ENCODE measurements around the gene ASB16. TPM values are rescaled to one million over a fixed set of nuclear protein-coding genes. Genes with fewer than 3 reads are reported as not detected.

The ASB16 gene
- total and polyA plus RNA-seq, 10 of the 15 experiments (the other 5 are each of a cell fraction or from before 2014, with no cell fraction given): 0.07 to 1.1 (median 0.44) TPM; not detected in 5

DNA sequence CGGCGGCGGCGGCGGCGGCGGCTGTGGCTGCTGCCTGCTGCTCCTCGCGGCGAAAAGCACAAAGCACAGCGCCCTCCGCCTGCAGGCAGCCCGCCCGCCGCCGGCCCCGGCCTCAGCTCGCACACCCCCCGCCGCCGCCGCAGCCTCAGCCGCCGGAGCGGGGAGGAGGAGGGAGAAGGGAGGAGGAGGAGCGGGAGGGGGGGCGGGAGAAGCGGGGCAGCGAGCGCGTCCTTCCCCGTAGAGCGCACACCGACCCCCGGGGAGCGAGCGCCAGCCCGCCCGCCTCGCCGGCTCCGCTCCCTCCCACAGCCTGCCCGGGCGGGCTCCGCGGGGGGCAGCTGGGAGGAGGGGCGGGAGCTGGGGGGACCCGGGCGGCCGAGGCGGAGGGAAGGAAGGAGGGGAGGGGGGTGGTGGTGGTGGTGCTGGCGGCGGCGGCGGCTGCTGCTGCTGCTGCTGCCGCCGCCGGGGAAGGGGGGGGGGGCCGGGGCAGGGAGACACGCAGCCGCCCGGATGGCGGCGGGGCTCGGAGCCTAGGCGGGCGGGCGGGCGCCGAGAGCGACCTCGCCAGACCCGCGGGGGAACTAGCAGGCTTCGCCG, 49.2 kb downstream of the ASB16 start, which contains the start of gene UBTF:
Gene UBTF (minus strand): TSS at position 60 of the 597 bp plus-strand sequence. CDS start 1,446 bp downstream, outside the sequence.
- ATAC-seq (peak; percentile 8), DNase-seq (ENCODE audit: low read depth, low spot score) (no peak), FAIRE-seq (no peak)
- peaks cover 20% of the 10 kb centered on the region for H3K4me1 ChIP-seq (ENCODE audit: control insufficient read depth, insufficient read depth, low read length)
- ChIA-PET CTCF (interaction anchor here (0.7 to 2.9 kb wide), 6 partner anchors 10 to 126 kb away, joined by 3 to 19 read pairs (median 9); no protein-coding TSS in a partner anchor), POLR2A (interaction anchor here (0.6 to 1.3 kb wide), 5 partner anchors 10 to 812 kb away, joined by 3 to 6 read pairs (median 3); partner anchors contain the start of gene GRN), SMC1A (ENCODE audit: uncharacterized antibody, unreplicated experiment) (no interaction called here), RAD21 (ENCODE audit: unreplicated experiment) (interaction anchor here (0.6 to 2.8 kb wide), 7 partner anchors 10 to 489 kb away, joined by 3 to 16 read pairs (median 5); partner anchors contain the start of gene DBF4B)
- BruUV-seq (replicated peaks): no TSS peak
- in situ Hi-C loops (cut with MboI) (loop anchor here (25.0 kb wide), 1 partner anchor 293 kb away; the partner anchor contains the start of gene GPATCH8), intact Hi-C loops (cut with micrococcal nuclease; ENCODE audit: unreplicated experiment) (loop anchor here (2.0 to 10.0 kb wide), 3 partner anchors 25 to 285 kb away; partner anchors contain the start of gene GPATCH8)
- WGBS (ENCODE audit: insufficient coverage, insufficient replicate concordance, low lambda C conversion rate, missing lambda C conversion rate): 1% methylated on average over 14 of the region's 76 CpGs
- H3K4me2 ChIP-seq (ENCODE audit: control insufficient read depth, insufficient read depth): peak within 1 kb of the TSS; percentile 36; the same call in 1 of the 2 replicates
- H3K36me3 ChIP-seq (ENCODE audit: control insufficient read depth in 2 of 2, insufficient read depth in 2 of 2, low read length in 1 of 2): peaks cover 15 to 16% of the 10 kb centered on the region in 2 experiments
- H2AFZ ChIP-seq (ENCODE audit: control insufficient read depth, low read depth, low read length): peak within 1 kb of the TSS; percentile 17; the same call in 1 of the 2 replicates
- no peak for TF ChIP-seq BACH1 (IDR thresholded peaks at IDR 0.05; ENCODE audit: borderline replicate concordance)
- TF ChIP-seq HDAC2 (IDR thresholded peaks at IDR 0.05): no peak
- peak; percentile 90; the same call in 1 of the 2 replicates for TF ChIP-seq NFXL1 (IDR thresholded peaks at IDR 0.05; ENCODE audit: borderline replicate concordance)
- TF ChIP-seq, protein P1, sequence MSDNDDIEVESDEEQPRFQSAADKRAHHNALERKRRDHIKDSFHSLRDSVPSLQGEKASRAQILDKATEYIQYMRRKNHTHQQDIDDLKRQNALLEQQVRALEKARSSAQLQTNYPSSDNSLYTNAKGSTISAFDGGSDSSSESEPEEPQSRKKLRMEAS (IDR thresholded peaks at IDR 0.05; ENCODE audit: low read depth, low read length): no peak
- no peak for TF ChIP-seq SP1 (IDR thresholded peaks at IDR 0.05; ENCODE audit: low read depth, low read length)
- no peak for TF ChIP-seq RELB (IDR thresholded peaks at IDR 0.05; ENCODE audit: low read depth)
- TF ChIP-seq BHLHE40 (IDR thresholded peaks at IDR 0.05; ENCODE audit: borderline replicate concordance in 1 of 2, low read depth in 2 of 2, low read length in 1 of 2): peak in 1 of 2 experiments; percentile 2; a peak in 1 of 4 replicates
- TF ChIP-seq SMARCA5 (IDR thresholded peaks at IDR 0.05): peak; percentile 22; the same call in 1 of the 2 replicates
- TF ChIP-seq, protein P2, sequence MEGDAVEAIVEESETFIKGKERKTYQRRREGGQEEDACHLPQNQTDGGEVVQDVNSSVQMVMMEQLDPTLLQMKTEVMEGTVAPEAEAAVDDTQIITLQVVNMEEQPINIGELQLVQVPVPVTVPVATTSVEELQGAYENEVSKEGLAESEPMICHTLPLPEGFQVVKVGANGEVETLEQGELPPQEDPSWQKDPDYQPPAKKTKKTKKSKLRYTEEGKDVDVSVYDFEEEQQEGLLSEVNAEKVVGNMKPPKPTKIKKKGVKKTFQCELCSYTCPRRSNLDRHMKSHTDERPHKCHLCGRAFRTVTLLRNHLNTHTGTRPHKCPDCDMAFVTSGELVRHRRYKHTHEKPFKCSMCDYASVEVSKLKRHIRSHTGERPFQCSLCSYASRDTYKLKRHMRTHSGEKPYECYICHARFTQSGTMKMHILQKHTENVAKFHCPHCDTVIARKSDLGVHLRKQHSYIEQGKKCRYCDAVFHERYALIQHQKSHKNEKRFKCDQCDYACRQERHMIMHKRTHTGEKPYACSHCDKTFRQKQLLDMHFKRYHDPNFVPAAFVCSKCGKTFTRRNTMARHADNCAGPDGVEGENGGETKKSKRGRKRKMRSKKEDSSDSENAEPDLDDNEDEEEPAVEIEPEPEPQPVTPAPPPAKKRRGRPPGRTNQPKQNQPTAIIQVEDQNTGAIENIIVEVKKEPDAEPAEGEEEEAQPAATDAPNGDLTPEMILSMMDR (IDR thresholded peaks at IDR 0.05 in 2 of 3, conservative IDR thresholded peaks at IDR 0.05 in 1 of 3; ENCODE audit: control insufficient read depth in 2 of 3, extremely low read depth in 1 of 3, insufficient read depth in 1 of 3, low read depth in 3 of 3, low read length in 3 of 3): peak in 1 of 3 experiments; percentile 5; a peak in 1 of 6 replicates
- TF ChIP-seq RB1 (IDR thresholded peaks at IDR 0.05; ENCODE audit: borderline replicate concordance): no peak
- TF ChIP-seq HSF1 (IDR thresholded peaks at IDR 0.05; ENCODE audit: low read depth, low read length): no peak
- 0 out of 2 replicates have a peak, but pooled peaks have one; percentile 9 for TF ChIP-seq DPF2 (IDR thresholded peaks at IDR 0.05)
- TF ChIP-seq SREBF2 (IDR thresholded peaks at IDR 0.05; ENCODE audit: low read length): no peak
- TF ChIP-seq SPI1 (IDR thresholded peaks at IDR 0.05; ENCODE audit: borderline replicate concordance, insufficient read depth, low read depth, low read length): no peak
- no peak for TF ChIP-seq NFYB (IDR thresholded peaks at IDR 0.05; ENCODE audit: insufficient read depth, low read depth, low read length)
- H3K9me3 ChIP-seq (replicated peaks; ENCODE audit: control insufficient read depth, insufficient read depth, low read length): no peaks in the 10 kb centered on the region
- no peaks in the 10 kb centered on the region for H3K27me3 ChIP-seq (replicated peaks in 1 of 2; ENCODE audit: control insufficient read depth in 2 of 2, insufficient read depth in 2 of 2, low read length in 1 of 2)
- peak within 1 kb of the TSS; percentile 91 for H3K27ac ChIP-seq (ENCODE audit: control insufficient read depth, insufficient read depth)
- peak within 1 kb of the TSS; percentile 88 for H3K9ac ChIP-seq (ENCODE audit: control insufficient read depth, insufficient read depth, low read length)
- H4K20me1 ChIP-seq (ENCODE audit: control insufficient read depth, insufficient read depth): no peaks in the 10 kb centered on the region
- H3K79me2 ChIP-seq (ENCODE audit: control insufficient read depth, insufficient read depth, low read length): peaks cover 69% of the 10 kb centered on the region
- H3K4me3 ChIP-seq: peak within 1 kb of the TSS; percentile 98
